ENCODE results near the gene KCNK4. TPM values are rescaled to one million over a fixed set of nuclear protein-coding genes. Genes with fewer than 3 reads are reported as not detected.
"Not testable (repeated sequence)": the region's sequence is repeated elsewhere in the genome, so short reads cannot be mapped to it uniquely, and the experiment has no call there.

KCNK4 gene
- total RNA-seq, 1 donor from 2014 or later: 3.6 TPM

- DNase-seq (ENCODE audit: low spot score): peak; percentile 54
These were observed 14.8 kb downstream of the KCNK4 start for GRCh38 chr11:64305691-64306562.

- no peak for DNase-seq (ENCODE audit: low spot score)
These were observed 15.4 kb downstream of the KCNK4 start for GRCh38 chr11:64306563-64306875.

- no peak for DNase-seq (ENCODE audit: low spot score)
These were observed 15.9 kb downstream of the KCNK4 start for GRCh38 chr11:64306876-64307622.

GRCh38 chr11:64307795-64308194 lies 16.7 kb downstream of the KCNK4 start:
- DNase-seq (ENCODE audit: low spot score): not testable (repeated sequence)

GRCh38 chr11:64312947-64313346 lies 21.8 kb downstream of the KCNK4 start:
- no peak for DNase-seq (ENCODE audit: low spot score)

GRCh38 chr11:64313491-64314145 lies 22.5 kb downstream of the KCNK4 start:
- DNase-seq (ENCODE audit: low spot score): no peak

- no peak for DNase-seq (ENCODE audit: low spot score)
These were observed 23.2 kb downstream of the KCNK4 start for GRCh38 chr11:64314146-64314804.

- no peak for DNase-seq (ENCODE audit: low spot score)
These were observed 23.9 kb downstream of the KCNK4 start for GRCh38 chr11:64314805-64315561.

- DNase-seq (ENCODE audit: low spot score): not testable (repeated sequence)
These were observed 24.8 kb downstream of the KCNK4 start for GRCh38 chr11:64315667-64316526.

- no peak for DNase-seq (ENCODE audit: low spot score)
These were observed 25.7 kb downstream of the KCNK4 start for GRCh38 chr11:64316672-64317324.

GRCh38 chr11:64317325-64317960 lies 26.3 kb downstream of the KCNK4 start, which contains the start of gene TRMT112:
TRMT112 (minus strand) TSS chr11:64317559; CDS start chr11:64317526, 33 bp downstream.
- DNase-seq (ENCODE audit: low spot score): peak; percentile 99

GRCh38 chr11:64317961-64318765 lies 27.1 kb downstream of the KCNK4 start, which contains the start of gene PRDX5:
PRDX5 (plus strand) TSS chr11:64318121; CDS start chr11:64318216, 95 bp downstream.
- DNase-seq (ENCODE audit: low spot score): peak; percentile 99

GRCh38 chr11:64318766-64319761 lies 28.0 kb downstream of the KCNK4 start:
- DNase-seq (ENCODE audit: low spot score): no peak

- no peak for DNase-seq (ENCODE audit: low spot score)
These were observed 29.5 kb downstream of the KCNK4 start for GRCh38 chr11:64320556-64320955.

- no peak for DNase-seq (ENCODE audit: low spot score)
These were observed 29.9 kb downstream of the KCNK4 start for GRCh38 chr11:64321026-64321425.

- DNase-seq (ENCODE audit: low spot score): no peak
These were observed 30.4 kb downstream of the KCNK4 start for GRCh38 chr11:64321533-64321932.

GRCh38 chr11:64322925-64323260 lies 31.8 kb downstream of the KCNK4 start:
- DNase-seq (ENCODE audit: low spot score): no peak
